Right lobe of liver (tissue), 6 donors: Measurements from ENCODE around the gene IVD. TPM values are rescaled to one million over a fixed set of nuclear protein-coding genes. Genes with fewer than 3 reads are reported as not detected.

Source experiments
- ATAC-seq, 4 donors: fragments of 200-7000 bp; cut with Tn5 transposase; one replicate each; pipeline ENCODE4 v1.9.1; 2020; ENCODE audit warnings: mild to moderate bottlenecking in 4 of 4, moderate library complexity in 4 of 4
- DNase-seq, 3 donors: peaks; one replicate each; pipeline ENCODE4 v3.0.0-alpha.2; 2020
- H3K27ac ChIP-seq, 3 donors: fragments of 200-600 bp; one replicate each; pipeline ENCODE4 v1.8.0; 2022
- H3K27me3 ChIP-seq, 2 donors: fragments of 200-600 bp; one replicate each; pipeline ENCODE4 v1.8.0; 2022
- H3K36me3 ChIP-seq, 4 donors: fragments of 200-600 bp; sonication (generic) in 1 of 4; one replicate each; pipeline versions ENCODE4 v1.5.1 to v1.8.0; 2017 to 2022; ENCODE audit warnings: control low read depth in 1 of 4
- H3K4me1 ChIP-seq, 4 donors: fragments of 200-600 bp; sonication (generic) in 1 of 4; one replicate each; pipeline versions ENCODE4 v1.5.1 to v1.8.0; 2017 to 2022; ENCODE audit warnings: control low read depth in 1 of 4
- H3K4me3 ChIP-seq, 3 donors: fragments of 200-600 bp; one replicate each; pipeline ENCODE4 v1.8.0; 2022
- H3K9me3 ChIP-seq, 4 donors: fragments of 200-600 bp; sonication (generic) in 1 of 4; one replicate each; pipeline versions ENCODE4 v1.5.1 to v1.8.0; 2017 to 2022; ENCODE audit warnings: control low read depth in 1 of 4
- CTCF ChIP-seq, 4 donors: fragments of 200-600 bp in 3 of 4; fragments of 450-650 bp in 1 of 4; IDR thresholded peaks; one replicate each; pipeline versions ENCODE4 v1.5.1 to v1.8.0; 2016 to 2022; ENCODE audit warnings: antibody characterized with exemption in 4 of 4, mild to moderate bottlenecking in 2 of 4
- POLR2A ChIP-seq: fragments of 450-650 bp; IDR thresholded peaks from one replicate; pipeline ENCODE4 v1.6.1; 2017; ENCODE audit warnings: antibody characterized with exemption, mild to moderate bottlenecking
- WGBS: methylation state at CpG from one replicate; pipeline ENCODE4 v1.1.6; 2018; ENCODE audit warnings: low coverage, low lambda C conversion rate; ENCODE audit not compliant: insufficient coverage; ENCODE audit errors: missing lambda C conversion rate; 5-methylcytosine and 5-hydroxymethylcytosine counted together
- intact Hi-C, 2 donors: fragments of 100-400 bp; cut with DNase I; formaldehyde crosslinking; loops; one replicate each; pipeline versions ENCODE4 v1.11.2 to v1.14.1; 2022
- total RNA-seq, 6 experiments: library from RNA; depleted of rRNA in 2 of 6; stranded (reverse); fragments of >200 nt in 2 of 6; fragmentation: NEBNext Ultra II Directional in 3 of 6; extraction: Animal tissue kit (Norgen Biotek cat#: 25700) in 3 of 6; gene quantifications; one replicate each; pipeline versions ENCODE4 v1.1.0 to v1.2.4, GENCODE V29; 2016 to 2023
- donor health status: DM: no; HTN: yes; CAD: no.
- donor health status: DM: no; HTN: no; CAD: no.
- donor health status: DM: no; HTN: no; CAD: no.
- donor health status: DM: no; HTN: yes; CAD: no.
- donor health status: DM: no; HTN: yes; CAD: no.

Gene IVD
- total RNA-seq, 6 experiments from 2014 or later = 89.7 to 231 (median 122) TPM

- H3K36me3 ChIP-seq = no peaks in the 10 kb centered on the region
- WGBS = 50% methylated on average over 2 of the region's 13 CpGs
- no peaks in the 10 kb centered on the region for H3K27me3 ChIP-seq
- TF ChIP-seq CTCF (IDR thresholded peaks at IDR 0.05) (no peak), POLR2A (no peak)
- no peak overlapping the region for H3K27ac ChIP-seq
- no peak overlapping the region for H3K4me3 ChIP-seq
- no peaks in the 10 kb centered on the region for H3K9me3 ChIP-seq
- no peak for DNase-seq
- no peak for ATAC-seq
- H3K4me1 ChIP-seq = peaks cover 0 to 16% (median 8%) of the 10 kb centered on the region in 4 donors
- intact Hi-C loops = loop anchor here in 1 of 2 donors (10.0 kb wide), 1 partner anchor 45 kb away; no protein-coding TSS in a partner anchor
These were observed 35.6 kb upstream of the IVD start for GRCh38 chr15:40369971-40370370.

GRCh38 chr15:40372981-40373380 lies 32.6 kb upstream of the IVD start:
- no peak overlapping the region for H3K4me3 ChIP-seq
- intact Hi-C loops = no loop called here
- WGBS = 40% methylated on average over 2 of the region's 2 CpGs
- DNase-seq = no peak
- TF ChIP-seq CTCF (IDR thresholded peaks at IDR 0.05) (no peak), POLR2A (no peak)
- H3K4me1 ChIP-seq = no peaks in the 10 kb centered on the region
- ATAC-seq = no peak
- no peak overlapping the region for H3K27ac ChIP-seq
- H3K36me3 ChIP-seq = no peaks in the 10 kb centered on the region
- H3K27me3 ChIP-seq = no peaks in the 10 kb centered on the region
- H3K9me3 ChIP-seq = no peaks in the 10 kb centered on the region

GRCh38 chr15:40377606-40378005 lies 28.0 kb upstream of the IVD start:
- no peak for ATAC-seq
- Histone ChIP-seq H3K9me3 (no peaks in the 10 kb centered on the region), H3K27ac (no peak overlapping the region), H3K27me3 (no peaks in the 10 kb centered on the region), H3K36me3 (no peaks in the 10 kb centered on the region), H3K4me1 (peaks cover 0 to 25% (median 7%) of the 10 kb centered on the region in 4 donors), H3K4me3 (no peak overlapping the region)
- 79% methylated on average over 3 of the region's 3 CpGs for WGBS
- intact Hi-C loops = no loop called here
- DNase-seq = no peak
- TF ChIP-seq POLR2A (no peak), CTCF (IDR thresholded peaks at IDR 0.05) (no peak)

- DNase-seq = no peak
- Histone ChIP-seq H3K36me3 (no peaks in the 10 kb centered on the region), H3K4me3 (no peak overlapping the region), H3K4me1 (peaks cover 0 to 33% (median 8%) of the 10 kb centered on the region in 4 donors), H3K27me3 (no peaks in the 10 kb centered on the region), H3K27ac (no peak overlapping the region), H3K9me3 (no peaks in the 10 kb centered on the region)
- ATAC-seq = no peak
- intact Hi-C loops = no loop called here
- WGBS = 74% methylated on average over 4 of the region's 4 CpGs
- no peak for TF ChIP-seq CTCF (IDR thresholded peaks at IDR 0.05)
- no peak for TF ChIP-seq POLR2A
These were observed 26.2 kb upstream of the IVD start for GRCh38 chr15:40379374-40379773.

GRCh38 chr15:40379853-40380252 lies 25.7 kb upstream of the IVD start:
- no peak for TF ChIP-seq POLR2A
- Histone ChIP-seq H3K4me3 (no peak overlapping the region), H3K27ac (no peak overlapping the region), H3K4me1 (peaks cover 0 to 33% (median 8%) of the 10 kb centered on the region in 4 donors), H3K27me3 (no peaks in the 10 kb centered on the region), H3K9me3 (no peaks in the 10 kb centered on the region), H3K36me3 (no peaks in the 10 kb centered on the region)
- 2% methylated on average over 4 of the region's 4 CpGs for WGBS
- intact Hi-C loops = no loop called here
- ATAC-seq (peak; percentile 32 to 69 (median 35)), DNase-seq (peak; percentile 66 to 82 (median 68))
